Lung microvascular endothelial cell (primary cell): Measurements from ENCODE around the gene REG1A. TPM values are rescaled to one million over a fixed set of nuclear protein-coding genes. Genes with fewer than 3 reads are reported as not detected.

Experiments used
- DNase-seq, 2 donors: peaks; one replicate each; pipeline versions ENCODE4 v3.0.0 to v3.0.0-alpha.2; 2010; ENCODE audit warnings: low read depth in 2 of 2
- total RNA-seq: library from RNA; depleted of rRNA; stranded (reverse); fragments of >200 nt; gene quantifications from 2 replicates; pipeline ENCODE4 v1.2.1, GENCODE V29; 2014

The REG1A gene
- total RNA-seq, 1 donor from 2014 or later = not detected

DNA sequence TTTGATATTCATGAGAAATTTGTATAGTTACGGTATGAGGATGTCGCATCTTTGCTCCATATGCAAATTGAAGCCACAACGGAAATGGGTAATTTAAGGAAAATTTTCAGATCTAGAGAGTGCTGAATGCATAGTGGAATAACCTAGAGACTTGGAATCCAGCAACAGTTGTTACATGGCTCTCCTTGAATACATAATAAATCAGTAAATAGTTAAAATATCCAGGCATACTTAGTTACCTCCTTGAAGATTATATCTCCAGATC lies 5.4 kb downstream of the REG1A start:
- no peak for DNase-seq

DNA sequence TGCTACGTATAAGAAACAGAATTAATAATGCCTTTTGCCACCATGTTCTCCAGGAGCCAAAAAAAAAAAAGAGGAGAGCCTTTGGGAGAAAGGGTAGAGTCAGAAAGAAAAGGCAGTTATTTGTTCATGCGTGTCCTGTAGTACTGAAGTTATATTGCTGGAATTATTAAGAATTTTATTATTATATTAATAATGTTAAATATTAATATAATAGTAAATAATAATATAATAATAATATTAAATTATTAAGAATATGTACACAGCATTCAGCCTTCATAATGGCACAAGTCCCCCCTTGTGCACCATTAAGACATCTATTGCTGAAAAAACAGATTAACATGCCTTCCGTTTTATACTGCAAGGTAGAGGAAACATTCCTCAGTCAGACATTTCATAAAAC lies 8.1 kb downstream of the REG1A start:
- no peak for DNase-seq

GRCh38 chr2:79129260-79129659 lies 9.0 kb downstream of the REG1A start:
- DNase-seq = no peak

GRCh38 chr2:79129804-79130203 lies 9.5 kb downstream of the REG1A start:
- DNase-seq = no peak

DNA sequence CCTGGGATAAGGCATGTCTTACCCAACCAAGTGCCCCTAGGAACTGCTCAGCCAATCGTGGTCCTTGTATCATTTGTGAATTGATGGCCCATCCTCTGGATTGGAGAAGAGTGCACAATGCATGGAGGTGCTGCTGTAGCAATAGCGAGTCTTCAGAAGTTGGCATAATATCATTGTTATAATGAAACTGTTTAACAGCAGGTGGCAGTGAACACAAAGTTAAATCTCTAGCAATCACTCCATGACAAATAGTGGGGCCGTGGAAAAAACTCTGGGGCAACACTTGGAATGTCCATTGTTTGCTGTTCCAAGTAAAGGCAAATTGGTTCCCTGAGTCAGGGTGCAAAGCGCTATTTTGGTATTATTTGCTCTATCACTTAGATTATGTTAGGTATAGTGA lies 11.4 kb downstream of the REG1A start:
- DNase-seq = no peak

DNA sequence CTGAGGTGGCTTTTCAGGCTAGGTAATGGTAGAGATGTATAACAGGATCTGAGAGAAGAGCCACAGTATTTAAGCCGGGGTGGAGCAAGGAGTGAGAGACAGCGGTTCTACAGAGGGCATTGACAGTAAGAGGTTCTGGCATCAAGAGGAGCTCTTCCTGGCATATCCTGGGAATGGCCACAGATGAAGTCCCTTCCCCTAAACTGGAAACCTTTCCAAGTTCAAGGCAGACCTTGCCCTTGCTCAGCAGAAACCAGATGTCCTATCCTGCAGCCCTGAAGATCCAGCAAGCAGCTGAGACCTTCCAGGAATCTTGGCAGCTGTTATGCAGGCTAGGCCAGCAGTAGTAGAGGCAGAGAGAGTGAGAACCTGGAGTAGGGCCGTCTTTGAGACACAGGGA lies 18.1 kb downstream of the REG1A start:
- DNase-seq = no peak

GRCh38 chr2:79139423-79139822 lies 19.1 kb downstream of the REG1A start:
- DNase-seq = no peak

- no peak for DNase-seq
Measured at GRCh38 chr2:79155826-79156476, 35.7 kb downstream of the REG1A start.

GRCh38 chr2:79159030-79159429 lies 38.7 kb downstream of the REG1A start:
- no peak for DNase-seq

DNA sequence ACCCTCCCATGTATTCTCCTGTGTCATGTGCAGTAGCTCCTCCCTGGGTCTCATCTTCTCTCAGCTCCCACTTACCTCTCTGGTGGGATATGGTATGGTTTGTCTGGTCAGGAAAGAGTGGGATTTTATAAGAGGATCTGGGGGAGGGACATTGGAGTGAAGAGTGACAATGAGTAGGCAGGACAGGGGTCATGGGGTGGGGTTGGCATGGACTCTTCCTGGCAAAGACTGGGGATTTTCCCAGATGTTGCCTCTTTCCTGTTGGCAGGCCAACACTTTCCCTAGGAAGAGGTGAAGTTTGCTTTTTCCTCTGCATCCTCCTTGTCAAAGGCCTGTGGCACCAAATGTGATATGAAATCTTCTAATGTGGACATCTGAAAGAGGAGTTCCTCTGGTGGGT lies 39.4 kb downstream of the REG1A start, which contains the start of gene REG3A:
TSS of gene REG3A (minus strand) at position 101 of the 400 bp plus-strand sequence. CDS start 348 bp downstream, outside the sequence.
- no peak for DNase-seq

DNA sequence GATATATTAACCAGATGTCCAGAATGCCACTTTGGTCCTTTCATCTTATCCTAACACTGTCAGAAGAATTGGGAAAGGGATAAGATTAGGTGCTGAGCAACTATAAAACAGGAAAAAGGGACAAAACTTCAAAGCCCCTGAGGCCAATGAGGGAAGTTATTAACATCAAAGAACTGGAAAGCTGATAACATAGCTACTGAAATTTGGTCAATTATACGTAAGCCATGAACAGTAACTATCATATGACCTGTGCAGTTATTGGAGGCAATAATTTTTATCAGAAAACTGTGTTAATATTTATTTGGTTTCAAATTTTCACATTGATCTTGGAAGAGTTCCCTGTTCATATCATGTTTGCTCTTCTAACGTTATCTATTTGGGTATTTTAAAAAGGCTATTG lies 41.8 kb downstream of the REG1A start:
- DNase-seq = no peak

GRCh38 chr2:79162801-79163200 lies 42.5 kb downstream of the REG1A start:
- DNase-seq = no peak

GRCh38 chr2:79171348-79171958 lies 51.2 kb downstream of the REG1A start:
- DNase-seq = no peak

Other genes starting within 250 kb of the REG1A start
- not detected in 2 replicates for gene REG3G, start 94.8 kb upstream of the REG1A start, total RNA-seq
- not detected in 2 replicates for gene REG1B, start 32.5 kb upstream of the REG1A start, total RNA-seq
- gene REG3A, start 39.3 kb downstream of the REG1A start, total RNA-seq = not detected in 2 replicates